Measurements from ENCODE around the gene ENTR1. TPM values are rescaled to one million over a fixed set of nuclear protein-coding genes. Genes with fewer than 3 reads are reported as not detected.
A peak's percentile ranks its signal among the peaks of the same experiment; 100 is the strongest.

ENTR1 gene
- total and polyA plus RNA-seq, 2 of the 13 experiments (the other 11 are each of a cell fraction or from before 2014, with no cell fraction given), result 70.1 to 76.4 TPM

DNA sequence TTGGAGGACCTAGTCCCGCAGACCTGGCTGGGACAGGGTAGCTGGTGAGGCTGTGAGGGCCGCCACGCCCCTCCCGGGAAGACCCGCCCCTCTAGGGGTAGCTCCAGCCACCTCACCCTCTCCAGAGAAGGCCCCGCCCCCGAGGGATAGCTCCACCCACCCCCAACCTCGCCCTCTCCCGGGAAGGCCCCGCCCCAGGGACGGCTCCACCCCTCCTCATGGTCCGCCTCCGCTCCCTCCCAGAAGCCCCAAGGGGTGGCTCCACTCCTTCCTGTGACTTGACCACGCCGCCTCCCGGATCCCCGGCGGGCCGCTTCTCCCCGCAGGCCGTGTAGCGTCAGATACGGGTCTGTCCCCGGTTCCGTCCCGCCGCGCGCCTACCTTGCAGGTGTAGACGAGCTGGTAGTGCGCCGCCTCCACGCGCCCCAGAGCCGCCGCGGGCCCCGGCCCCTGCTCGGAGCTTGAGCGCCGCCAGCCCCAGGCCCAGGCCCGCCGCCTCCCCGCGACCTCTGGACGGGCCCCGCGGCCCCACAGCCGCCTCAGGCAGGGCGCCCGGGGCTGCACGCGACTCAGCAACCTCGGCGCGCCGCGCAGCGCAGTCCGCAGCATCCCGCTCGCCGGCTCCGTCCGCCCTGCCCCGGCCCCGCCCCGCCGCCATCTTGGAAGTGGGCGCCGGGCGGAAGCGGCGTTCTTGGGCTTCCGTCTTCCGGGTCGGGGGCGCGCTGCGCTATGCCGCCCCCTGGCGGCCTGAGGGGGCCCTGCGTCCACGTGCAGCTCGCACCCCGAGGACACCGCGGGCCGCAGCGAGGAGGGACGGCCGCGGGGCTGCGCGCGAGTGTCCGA, 47.1 kb downstream of the ENTR1 start, which contains the start of gene DNLZ (continued):
- TF ChIP-seq, protein P1, sequence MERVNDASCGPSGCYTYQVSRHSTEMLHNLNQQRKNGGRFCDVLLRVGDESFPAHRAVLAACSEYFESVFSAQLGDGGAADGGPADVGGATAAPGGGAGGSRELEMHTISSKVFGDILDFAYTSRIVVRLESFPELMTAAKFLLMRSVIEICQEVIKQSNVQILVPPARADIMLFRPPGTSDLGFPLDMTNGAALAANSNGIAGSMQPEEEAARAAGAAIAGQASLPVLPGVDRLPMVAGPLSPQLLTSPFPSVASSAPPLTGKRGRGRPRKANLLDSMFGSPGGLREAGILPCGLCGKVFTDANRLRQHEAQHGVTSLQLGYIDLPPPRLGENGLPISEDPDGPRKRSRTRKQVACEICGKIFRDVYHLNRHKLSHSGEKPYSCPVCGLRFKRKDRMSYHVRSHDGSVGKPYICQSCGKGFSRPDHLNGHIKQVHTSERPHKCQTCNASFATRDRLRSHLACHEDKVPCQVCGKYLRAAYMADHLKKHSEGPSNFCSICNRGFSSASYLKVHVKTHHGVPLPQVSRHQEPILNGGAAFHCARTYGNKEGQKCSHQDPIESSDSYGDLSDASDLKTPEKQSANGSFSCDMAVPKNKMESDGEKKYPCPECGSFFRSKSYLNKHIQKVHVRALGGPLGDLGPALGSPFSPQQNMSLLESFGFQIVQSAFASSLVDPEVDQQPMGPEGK (CRISPR knock-in tag; IDR thresholded peaks at IDR 0.05), result peak; percentile 65
- TF ChIP-seq, protein P2, sequence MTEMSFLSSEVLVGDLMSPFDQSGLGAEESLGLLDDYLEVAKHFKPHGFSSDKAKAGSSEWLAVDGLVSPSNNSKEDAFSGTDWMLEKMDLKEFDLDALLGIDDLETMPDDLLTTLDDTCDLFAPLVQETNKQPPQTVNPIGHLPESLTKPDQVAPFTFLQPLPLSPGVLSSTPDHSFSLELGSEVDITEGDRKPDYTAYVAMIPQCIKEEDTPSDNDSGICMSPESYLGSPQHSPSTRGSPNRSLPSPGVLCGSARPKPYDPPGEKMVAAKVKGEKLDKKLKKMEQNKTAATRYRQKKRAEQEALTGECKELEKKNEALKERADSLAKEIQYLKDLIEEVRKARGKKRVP (CRISPR knock-in tag; IDR thresholded peaks at IDR 0.05), result peak in 1 of 2 experiments; percentile 76; a peak in 1 of 4 replicates
- TF ChIP-seq ZNF550 (CRISPR knock-in tag; IDR thresholded peaks at IDR 0.05; ENCODE audit: borderline replicate concordance), result no peak
- TF ChIP-seq MAZ (IDR thresholded peaks at IDR 0.05; ENCODE audit: borderline replicate concordance, low read depth, low read length), result peak; percentile 62; the same call in 1 of the 2 replicates
- peak; percentile 93 for TF ChIP-seq MAZ (CRISPR knock-in tag; IDR thresholded peaks at IDR 0.05; ENCODE audit: low read depth)
- TF ChIP-seq YEATS2 (CRISPR knock-in tag; IDR thresholded peaks at IDR 0.05; ENCODE audit: borderline replicate concordance), result peak; percentile 56; the same call in 1 of the 2 replicates
- TF ChIP-seq FOXJ3 (CRISPR knock-in tag; IDR thresholded peaks at IDR 0.05; ENCODE audit: borderline replicate concordance), result no peak
- TF ChIP-seq ZNF24 (IDR thresholded peaks at IDR 0.05), result no peak
- peak; percentile 96 for TF ChIP-seq ATF7-NPFF (CRISPR knock-in tag; IDR thresholded peaks at IDR 0.05; ENCODE audit: low read depth)
- TF ChIP-seq, protein P3, sequence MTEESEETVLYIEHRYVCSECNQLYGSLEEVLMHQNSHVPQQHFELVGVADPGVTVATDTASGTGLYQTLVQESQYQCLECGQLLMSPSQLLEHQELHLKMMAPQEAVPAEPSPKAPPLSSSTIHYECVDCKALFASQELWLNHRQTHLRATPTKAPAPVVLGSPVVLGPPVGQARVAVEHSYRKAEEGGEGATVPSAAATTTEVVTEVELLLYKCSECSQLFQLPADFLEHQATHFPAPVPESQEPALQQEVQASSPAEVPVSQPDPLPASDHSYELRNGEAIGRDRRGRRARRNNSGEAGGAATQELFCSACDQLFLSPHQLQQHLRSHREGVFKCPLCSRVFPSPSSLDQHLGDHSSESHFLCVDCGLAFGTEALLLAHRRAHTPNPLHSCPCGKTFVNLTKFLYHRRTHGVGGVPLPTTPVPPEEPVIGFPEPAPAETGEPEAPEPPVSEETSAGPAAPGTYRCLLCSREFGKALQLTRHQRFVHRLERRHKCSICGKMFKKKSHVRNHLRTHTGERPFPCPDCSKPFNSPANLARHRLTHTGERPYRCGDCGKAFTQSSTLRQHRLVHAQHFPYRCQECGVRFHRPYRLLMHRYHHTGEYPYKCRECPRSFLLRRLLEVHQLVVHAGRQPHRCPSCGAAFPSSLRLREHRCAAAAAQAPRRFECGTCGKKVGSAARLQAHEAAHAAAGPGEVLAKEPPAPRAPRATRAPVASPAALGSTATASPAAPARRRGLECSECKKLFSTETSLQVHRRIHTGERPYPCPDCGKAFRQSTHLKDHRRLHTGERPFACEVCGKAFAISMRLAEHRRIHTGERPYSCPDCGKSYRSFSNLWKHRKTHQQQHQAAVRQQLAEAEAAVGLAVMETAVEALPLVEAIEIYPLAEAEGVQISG (CRISPR knock-in tag; IDR thresholded peaks at IDR 0.05), result peak; percentile 98
- TF ChIP-seq, protein P4, sequence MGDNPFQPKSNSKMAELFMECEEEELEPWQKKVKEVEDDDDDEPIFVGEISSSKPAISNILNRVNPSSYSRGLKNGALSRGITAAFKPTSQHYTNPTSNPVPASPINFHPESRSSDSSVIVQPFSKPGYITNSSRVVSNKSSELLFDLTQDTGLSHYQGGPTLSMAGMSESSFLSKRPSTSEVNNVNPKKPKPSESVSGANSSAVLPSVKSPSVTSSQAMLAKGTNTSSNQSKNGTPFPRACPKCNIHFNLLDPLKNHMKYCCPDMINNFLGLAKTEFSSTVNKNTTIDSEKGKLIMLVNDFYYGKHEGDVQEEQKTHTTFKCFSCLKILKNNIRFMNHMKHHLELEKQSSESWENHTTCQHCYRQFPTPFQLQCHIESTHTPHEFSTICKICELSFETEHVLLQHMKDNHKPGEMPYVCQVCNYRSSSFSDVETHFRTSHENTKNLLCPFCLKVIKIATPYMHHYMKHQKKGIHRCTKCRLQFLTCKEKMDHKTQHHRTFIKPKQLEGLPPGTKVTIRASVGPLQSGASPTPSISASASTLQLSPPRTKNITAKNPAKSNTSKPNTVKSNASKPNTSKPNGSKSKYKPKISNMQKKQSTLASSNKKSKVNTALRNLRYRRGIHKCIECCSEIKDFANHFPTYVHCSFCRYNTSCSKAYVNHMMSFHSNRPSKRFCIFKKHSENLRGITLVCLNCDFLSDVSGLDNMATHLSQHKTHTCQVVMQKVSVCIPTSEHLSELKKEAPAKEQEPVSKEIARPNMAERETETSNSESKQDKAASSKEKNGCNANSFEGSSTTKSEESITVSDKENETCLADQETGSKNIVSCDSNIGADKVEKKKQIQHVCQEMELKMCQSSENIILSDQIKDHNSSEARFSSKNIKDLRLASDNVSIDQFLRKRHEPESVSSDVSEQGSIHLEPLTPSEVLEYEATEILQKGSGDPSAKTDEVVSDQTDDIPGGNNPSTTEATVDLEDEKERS (CRISPR knock-in tag; IDR thresholded peaks at IDR 0.05), result no peak
- peak; percentile 74 for TF ChIP-seq ZNF143 (CRISPR knock-in tag; IDR thresholded peaks at IDR 0.05)
- peak; percentile 85; the same call in 1 of the 2 replicates for TF ChIP-seq ZNF678 (CRISPR knock-in tag; IDR thresholded peaks at IDR 0.05)
- TF ChIP-seq, protein P5, sequence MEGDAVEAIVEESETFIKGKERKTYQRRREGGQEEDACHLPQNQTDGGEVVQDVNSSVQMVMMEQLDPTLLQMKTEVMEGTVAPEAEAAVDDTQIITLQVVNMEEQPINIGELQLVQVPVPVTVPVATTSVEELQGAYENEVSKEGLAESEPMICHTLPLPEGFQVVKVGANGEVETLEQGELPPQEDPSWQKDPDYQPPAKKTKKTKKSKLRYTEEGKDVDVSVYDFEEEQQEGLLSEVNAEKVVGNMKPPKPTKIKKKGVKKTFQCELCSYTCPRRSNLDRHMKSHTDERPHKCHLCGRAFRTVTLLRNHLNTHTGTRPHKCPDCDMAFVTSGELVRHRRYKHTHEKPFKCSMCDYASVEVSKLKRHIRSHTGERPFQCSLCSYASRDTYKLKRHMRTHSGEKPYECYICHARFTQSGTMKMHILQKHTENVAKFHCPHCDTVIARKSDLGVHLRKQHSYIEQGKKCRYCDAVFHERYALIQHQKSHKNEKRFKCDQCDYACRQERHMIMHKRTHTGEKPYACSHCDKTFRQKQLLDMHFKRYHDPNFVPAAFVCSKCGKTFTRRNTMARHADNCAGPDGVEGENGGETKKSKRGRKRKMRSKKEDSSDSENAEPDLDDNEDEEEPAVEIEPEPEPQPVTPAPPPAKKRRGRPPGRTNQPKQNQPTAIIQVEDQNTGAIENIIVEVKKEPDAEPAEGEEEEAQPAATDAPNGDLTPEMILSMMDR (CRISPR knock-in tag; IDR thresholded peaks at IDR 0.05), result peak; percentile 90
- 0 out of 2 replicates have a peak, but pooled peaks have one; percentile 31 for TF ChIP-seq SNAPC2 (CRISPR knock-in tag; IDR thresholded peaks at IDR 0.05)
- TF ChIP-seq SIN3A (IDR thresholded peaks at IDR 0.05; ENCODE audit: borderline replicate concordance, low read depth, low read length), result peak; percentile 55; the same call in 1 of the 2 replicates
- TF ChIP-seq CENPT (CRISPR knock-in tag; IDR thresholded peaks at IDR 0.05; ENCODE audit: low read depth), result no peak; the same call in 1 of the 2 replicates

Data from HepG2 (cell line).